HepG2 (cell line): Measurements from ENCODE around the gene MAGIX.

Experiments used
- CTCF ChIP-seq: sonication (generic); formaldehyde crosslinking; IDR thresholded peaks from 2 replicates; pipeline ENCODE4 v1.5.0; 2020; ENCODE audit warnings: mild to moderate bottlenecking, missing genetic modification reagents, moderate library complexity
- EZH2 ChIP-seq: conservative IDR thresholded peaks from 2 replicates; pipeline ENCODE4 v1.6.1; 2012; ENCODE audit warnings: mild to moderate bottlenecking, low read depth, low read length, moderate library complexity
- KLF16 ChIP-seq, 2 experiments: sonication (generic) in 1 of 2; formaldehyde crosslinking in 1 of 2; IDR thresholded peaks; 2 replicates each; pipeline versions ENCODE4 v1.6.1 to v1.8.0; 2016 to 2023; ENCODE audit warnings: missing genetic modification reagents in 2 of 2, missing compliant biosample characterization in 1 of 2
- POLR2A ChIP-seq, 2 experiments: IDR thresholded peaks; 2 replicates each; pipeline ENCODE4 v1.6.1; 2011; ENCODE audit warnings: low read depth in 2 of 2, low read length in 2 of 2, mild to moderate bottlenecking in 1 of 2, moderate library complexity in 1 of 2; ENCODE audit not compliant: insufficient read depth in 1 of 2
- PTBP1 ChIP-seq: fragments of 200-400 bp; formaldehyde crosslinking; IDR thresholded peaks from 2 replicates; pipeline ENCODE4 v1.6.1; 2018; ENCODE audit warnings: low read length, low read depth; ENCODE audit not compliant: poor library complexity, severe bottlenecking
- RFX5 ChIP-seq: IDR thresholded peaks from 2 replicates; pipeline ENCODE4 v1.6.1; 2011; ENCODE audit warnings: low read depth, low read length, improper control_type of control experiment
- TOE1 ChIP-seq: sonication (generic); formaldehyde crosslinking; IDR thresholded peaks from 2 replicates; pipeline ENCODE4 v1.4.0; 2020; ENCODE audit warnings: mild to moderate bottlenecking, missing genetic modification reagents

GRCh38 chrX:49122499-49122898 is 40.1 kb upstream of the MAGIX start:
- no peak for TF ChIP-seq RFX5
- TF ChIP-seq POLR2A (IDR thresholded peaks at IDR 0.05; ENCODE audit: insufficient read depth in 1 of 2, low read depth in 2 of 2, low read length in 2 of 2) = no peak
- TF ChIP-seq KLF16 (CRISPR knock-in tag; IDR thresholded peaks at IDR 0.05) = no peak
- no peak for TF ChIP-seq TOE1
- no peak for TF ChIP-seq EZH2
- TF ChIP-seq PTBP1 = no peak
- TF ChIP-seq CTCF (CRISPR knock-in tag) = no peak
